Measurements from ENCODE around the gene FYB2.
A peak's percentile ranks its signal among the peaks of the same experiment; 100 is the strongest.

Gene FYB2

DNA sequence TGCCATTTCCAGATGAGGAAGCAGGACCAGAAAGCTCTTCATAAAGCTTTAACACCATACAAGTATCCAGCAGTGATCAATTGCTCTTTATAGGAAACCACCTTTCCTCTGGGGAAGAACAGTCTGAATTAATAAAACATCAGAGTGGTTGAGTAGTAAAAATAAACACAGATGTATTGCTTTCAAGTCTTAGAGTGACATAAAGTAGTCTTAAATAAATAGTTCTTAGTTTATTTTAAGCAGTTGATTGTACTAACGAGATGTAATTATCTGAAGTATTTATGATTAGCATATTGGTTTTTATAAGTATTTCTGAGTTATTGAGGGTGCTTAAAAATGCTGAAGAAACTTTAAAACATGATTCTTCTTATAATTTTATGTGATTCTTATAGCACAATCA is 107.1 kb downstream of the FYB2 start:
- no peak for DNase-seq (ENCODE audit: low spot score)

DNA sequence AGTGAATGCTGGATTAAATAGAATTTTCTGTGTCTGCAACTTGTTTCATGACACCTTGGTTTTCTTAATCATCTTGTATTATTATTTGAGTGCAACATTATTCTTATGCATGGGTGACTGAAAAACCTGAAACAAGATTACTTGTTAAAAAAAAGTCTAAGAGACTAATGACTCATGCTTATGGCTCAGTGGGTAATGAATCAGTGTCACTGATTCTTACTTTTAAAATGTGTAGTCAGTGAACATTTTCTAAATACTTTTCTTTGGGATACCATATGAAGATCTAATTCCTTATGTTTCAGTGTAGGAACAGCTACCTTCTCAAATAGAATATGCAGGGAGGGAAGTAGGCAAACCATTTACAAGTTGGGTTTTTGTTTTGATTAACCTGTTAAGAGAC is 108.6 kb downstream of the FYB2 start:
- no peak for DNase-seq (ENCODE audit: low spot score)

DNA sequence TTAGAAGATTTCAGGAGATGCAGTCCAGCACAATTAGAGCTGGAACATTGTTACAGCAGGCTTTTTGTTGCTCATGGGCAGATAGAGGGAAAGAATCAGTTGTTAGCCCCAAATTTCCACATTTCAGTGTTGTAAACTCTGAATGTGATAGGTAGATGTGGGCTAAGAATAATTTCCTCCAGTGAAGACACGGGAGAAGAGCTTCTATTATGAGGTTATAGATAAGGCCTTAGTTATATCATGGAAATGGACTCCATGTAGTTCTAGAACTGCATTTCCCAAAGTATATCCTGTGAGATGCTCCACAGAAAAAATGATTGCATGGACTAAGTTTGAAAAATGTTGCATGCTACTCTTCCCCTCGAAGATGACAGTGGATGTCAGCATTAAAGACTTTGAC is 109.2 kb downstream of the FYB2 start:
- no peak for DNase-seq (ENCODE audit: low spot score)

DNA sequence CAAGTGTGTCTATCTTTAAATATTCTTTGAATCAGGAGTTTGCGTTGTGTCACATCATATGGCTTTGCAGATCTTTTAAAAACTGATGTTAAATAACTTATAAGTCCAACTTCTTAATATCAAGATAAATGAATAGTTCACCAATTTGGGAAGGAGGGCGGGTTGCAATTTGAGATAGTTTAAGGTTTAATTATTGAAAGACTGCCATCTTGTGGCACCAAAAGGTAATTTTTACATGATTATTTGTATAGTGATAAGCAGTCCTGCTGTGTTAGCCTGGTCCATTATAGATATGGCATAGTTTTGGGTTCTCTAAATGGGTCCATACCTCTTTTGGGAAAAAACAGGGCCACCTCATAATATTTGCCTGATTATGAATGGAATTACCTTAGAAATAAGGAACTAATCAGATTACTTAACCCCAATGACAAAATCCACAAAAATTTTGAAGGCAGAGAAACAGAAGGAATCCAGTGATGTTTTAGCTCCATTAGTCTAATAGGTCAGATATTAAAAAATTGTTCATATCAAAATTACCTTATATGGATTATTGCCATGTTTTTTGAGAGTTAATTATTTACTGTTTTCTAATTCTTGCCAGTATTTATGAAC is 109.8 kb downstream of the FYB2 start:
- peak; percentile 10 for DNase-seq (ENCODE audit: low spot score)

DNA sequence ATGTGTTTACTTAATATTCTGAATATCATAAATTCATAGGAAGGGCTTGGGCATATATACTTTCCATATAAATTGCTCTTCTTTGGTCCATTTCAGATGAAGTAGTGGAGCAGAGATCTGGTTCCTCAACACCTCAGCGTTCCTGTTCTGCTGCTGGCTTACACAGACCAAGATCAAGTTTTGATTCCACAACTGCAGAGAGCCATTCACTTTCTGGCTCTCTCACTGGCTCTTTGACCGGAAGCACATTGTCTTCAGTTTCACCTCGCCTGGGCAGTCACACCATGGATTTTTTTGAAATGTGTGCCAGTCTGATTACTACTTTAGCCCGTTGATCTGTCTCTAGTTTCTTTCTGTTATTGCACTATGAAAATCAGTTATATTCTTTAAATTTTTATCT is 111.8 kb downstream of the FYB2 start:
- DNase-seq (ENCODE audit: low spot score): no peak

DNA sequence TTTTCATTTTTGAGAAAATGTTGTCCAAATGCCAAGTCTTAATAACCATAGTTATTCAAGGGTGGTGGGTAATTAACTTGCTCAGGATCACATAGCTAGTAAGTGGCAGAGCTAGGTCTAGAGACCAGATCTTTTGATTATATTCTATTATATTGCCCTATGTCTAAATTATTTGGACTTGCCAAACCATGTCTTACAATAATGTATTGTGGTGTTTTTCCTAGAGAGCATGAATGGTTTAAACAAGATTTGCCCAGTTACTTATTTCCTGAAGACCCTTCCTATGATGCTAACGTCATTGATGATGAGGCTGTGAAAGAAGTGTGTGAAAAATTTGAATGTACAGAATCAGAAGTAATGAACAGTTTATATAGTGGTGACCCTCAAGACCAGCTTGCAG is 115.5 kb downstream of the FYB2 start:
- no peak for DNase-seq (ENCODE audit: low spot score)

DNA sequence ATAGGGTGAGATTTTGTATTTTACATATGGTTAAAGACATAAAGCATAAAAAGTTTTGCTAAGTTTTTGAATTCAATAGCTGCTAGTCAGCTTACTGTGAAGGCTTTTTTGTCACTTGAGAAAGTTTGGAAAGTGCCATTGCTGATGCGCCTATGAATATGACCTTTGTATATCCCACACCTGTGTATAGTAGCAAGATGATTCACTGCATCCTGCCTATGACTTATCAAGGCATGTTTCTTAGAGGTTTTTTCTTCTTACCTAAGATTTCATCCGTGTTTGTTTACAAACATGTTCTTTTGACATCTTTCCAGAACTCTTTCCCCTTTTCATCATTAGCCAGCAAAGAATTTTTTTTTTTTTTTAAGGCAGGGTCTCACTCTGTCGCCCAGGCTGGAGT is 122.5 kb downstream of the FYB2 start:
- no peak for DNase-seq (ENCODE audit: low spot score)

DNA sequence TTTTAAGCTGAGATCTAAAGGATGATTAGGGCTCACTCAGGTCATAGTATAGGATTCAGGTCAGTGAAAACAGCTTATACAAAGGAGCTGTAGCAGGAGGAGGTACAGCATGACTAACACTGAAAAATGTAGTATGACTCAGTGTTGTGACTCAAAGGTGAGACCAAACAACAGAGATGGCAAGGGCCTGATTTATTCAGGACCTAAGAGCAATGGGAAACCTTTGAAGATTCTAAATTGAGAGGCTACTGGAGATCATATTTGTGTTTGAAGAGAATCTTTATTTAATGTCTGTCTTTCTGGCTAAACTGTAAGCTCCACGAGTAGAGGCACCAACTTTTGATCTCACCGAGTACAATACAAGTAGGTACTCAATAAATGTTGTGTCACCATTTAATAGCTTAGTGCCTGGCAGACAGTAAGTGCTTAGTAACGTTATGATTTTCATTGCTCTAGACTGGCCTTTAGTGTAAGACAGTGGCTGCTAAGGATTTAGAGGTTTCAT is 130.6 kb downstream of the FYB2 start:
- DNase-seq (ENCODE audit: low spot score): peak; percentile 8

DNA sequence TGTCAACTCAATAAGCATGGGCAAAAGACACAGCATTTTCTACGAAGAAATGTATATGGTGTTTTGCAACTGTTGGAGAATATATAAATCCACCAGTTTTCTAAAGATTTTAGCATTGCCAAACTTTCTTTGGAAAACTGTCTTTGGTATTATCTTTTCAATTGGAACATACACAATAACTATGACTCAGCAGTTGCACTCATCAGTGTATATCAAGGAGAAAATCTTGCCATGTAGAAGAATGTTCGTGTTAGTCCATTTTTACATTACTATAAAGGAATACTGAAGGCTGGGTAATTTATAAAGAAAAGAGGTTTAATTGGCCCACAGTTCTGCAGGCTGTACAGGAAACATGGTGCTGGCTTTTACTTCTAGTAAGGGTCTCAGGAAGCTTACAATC is 133.0 kb downstream of the FYB2 start:
- DNase-seq (ENCODE audit: low spot score): no peak

DNA sequence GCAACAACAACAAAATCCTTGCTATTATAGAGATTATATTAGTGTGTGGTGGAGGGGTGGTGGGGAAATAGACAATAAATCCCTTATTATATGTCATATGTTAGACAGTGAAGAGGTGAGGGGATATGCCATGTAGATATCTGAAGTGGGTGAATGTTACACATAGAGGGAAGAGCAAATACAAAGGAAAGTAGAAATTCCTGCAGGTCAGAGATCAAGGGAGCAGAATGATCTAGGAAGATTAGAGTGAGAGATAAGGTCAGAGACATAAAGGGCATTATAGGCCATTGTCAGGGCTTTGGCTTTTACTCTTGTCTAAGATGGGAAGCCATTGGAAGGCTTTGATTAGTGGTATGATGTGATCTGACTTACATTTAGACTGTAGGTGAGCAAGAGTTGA is 135.6 kb downstream of the FYB2 start:
- no peak for DNase-seq (ENCODE audit: low spot score)

DNA sequence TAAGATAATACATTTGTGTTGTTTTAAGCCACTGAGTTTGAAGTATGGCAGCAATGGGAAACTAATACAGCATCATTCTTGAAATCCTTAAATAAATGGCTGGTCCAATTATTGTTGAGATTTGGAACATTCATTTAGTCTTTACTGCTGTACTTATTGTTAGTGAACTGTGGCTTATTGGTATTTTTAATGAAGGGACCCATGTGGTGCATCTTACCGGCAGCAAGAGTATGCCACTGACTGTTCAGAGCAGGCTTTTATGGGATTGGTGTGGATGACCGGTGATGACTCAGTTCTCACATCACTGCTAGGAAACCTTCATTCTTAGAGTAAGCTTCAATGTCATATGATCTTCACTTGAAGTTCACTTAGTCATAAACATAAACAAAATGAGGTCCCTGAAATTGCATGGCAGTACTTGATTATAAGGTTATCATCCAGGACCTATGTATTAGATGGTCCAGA is 142.6 kb downstream of the FYB2 start:
- no peak for DNase-seq (ENCODE audit: low spot score)

DNA sequence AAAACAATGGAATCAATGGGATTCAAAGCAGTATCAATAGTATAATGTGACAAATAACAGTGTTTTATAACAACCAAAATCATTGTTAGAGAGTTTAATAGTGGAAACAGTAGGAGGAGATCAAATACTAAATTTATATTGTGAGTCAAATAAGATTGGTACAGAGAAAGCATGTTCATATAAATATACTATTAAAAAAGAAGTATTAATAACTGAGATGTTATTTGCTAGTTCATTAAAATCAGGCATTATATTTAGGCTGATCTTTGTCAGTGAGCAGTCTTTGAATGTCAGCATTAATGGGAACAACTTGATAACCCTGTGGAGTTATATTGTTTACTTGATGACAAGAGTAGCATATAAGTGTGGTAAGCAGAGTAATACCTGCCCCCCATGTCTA is 143.4 kb downstream of the FYB2 start:
- DNase-seq (ENCODE audit: low spot score): no peak

DNA sequence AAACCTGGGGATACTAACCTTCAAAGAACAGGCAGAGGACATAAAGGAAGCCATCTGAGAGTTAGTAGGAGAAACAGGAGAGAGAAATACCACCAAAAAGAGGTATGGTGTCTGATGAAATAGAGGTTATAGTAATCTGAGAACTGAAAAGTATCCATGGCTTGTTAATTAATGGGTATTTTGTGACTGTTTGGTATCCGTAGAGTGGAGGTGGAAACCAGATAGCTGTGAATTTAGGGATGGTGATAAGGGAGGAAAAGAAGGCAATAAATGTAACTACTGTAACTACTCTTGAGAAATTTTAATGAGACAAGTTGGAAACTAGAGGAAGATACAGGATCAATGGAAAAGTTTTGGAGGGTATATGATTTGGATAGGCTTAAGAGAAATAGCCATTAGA is 146.6 kb downstream of the FYB2 start:
- DNase-seq (ENCODE audit: low spot score): no peak

DNA sequence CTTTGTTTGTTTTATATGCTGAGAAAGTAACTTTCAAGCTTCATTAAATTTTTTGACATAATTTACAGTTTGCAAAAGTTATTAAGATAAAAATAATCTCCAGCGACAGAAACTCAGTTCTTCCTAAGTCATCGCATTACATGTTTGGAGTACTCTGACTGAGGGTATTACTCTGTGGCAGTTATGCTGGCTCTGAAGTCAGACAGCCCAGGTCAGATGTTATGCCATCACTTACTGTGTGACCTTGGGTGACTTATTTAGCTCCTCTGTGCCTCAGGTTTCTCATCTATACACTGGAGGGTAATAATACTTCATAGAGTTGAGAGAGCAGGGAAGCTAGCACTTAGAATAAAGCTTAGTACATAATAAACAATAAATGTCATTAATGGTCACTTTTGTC is 147.7 kb downstream of the FYB2 start:
- no peak for DNase-seq (ENCODE audit: low spot score)

DNA sequence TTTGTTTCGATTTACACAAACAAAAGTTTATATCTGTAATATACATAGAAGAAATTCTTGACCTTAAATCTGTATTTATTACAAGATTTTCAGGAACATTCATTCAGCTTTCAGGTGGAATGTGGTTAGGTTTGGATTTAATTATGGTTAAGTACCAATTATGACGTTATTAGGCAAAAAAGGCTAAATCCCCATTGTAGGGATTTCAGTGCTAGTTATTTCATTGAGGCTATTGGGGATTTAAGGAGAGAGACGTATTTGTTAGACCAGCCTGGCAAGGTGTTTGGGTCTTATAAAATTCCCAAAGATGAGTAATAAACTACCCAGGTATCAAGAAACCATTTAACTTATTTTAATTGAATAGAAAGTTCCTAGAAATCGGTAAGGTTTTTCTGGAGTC is 148.1 kb downstream of the FYB2 start:
- DNase-seq (ENCODE audit: low spot score): no peak

DNA sequence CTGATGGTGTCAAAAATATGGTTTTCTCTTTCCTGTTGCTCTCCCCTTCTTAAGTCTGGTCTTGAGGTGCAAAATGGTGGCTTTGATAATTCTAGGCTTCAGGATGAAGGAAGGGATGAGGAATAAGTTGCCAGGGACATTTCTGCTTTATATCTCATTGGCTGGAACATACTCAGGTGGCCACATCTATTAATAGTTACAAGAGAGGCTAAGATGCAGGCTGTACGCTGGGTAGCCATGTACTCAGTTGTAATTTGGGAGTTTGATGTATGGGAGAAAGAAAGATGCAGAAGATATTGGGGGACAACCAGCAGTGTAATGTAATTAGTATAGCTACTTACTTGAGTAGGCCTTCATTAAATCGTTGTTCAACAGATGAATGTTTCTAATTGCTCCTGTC is 148.9 kb downstream of the FYB2 start:
- DNase-seq (ENCODE audit: low spot score): no peak

Data from HuH-7.5 (cell line).